WTC11 (cell line): ENCODE measurements around the gene FABP2. TPM values are rescaled to one million over a fixed set of nuclear protein-coding genes. Genes with fewer than 3 reads are reported as not detected.

Experiments used
- ATAC-seq: fragments of 200-7000 bp; cut with Tn5 transposase; 2 replicates; pipeline ENCODE4 v1.10.0; 2021; ENCODE audit warnings: mild to moderate bottlenecking, moderate library complexity
- CTCF ChIA-PET: fragments of 300-600 bp; sonication (Branson Sonifier 250); formaldehyde crosslinking; loops from one replicate; lab custom pipeline; 2021; ENCODE audit warnings: antibody characterized with exemption; lab: Charles Lee
- POLR2A ChIA-PET: fragments of 350-600 bp; sonication (Branson Sonifier 250); formaldehyde crosslinking; loops from one replicate; lab custom pipeline; 2021; ENCODE audit warnings: antibody characterized with exemption; lab: Charles Lee
- DNase-seq: peaks from one replicate; pipeline ENCODE4 v3.0.0; 2021; ENCODE audit warnings: low spot score
- H3K27ac Mint-ChIP-seq: 2 replicates; pipeline ENCODE4 v1.8.0; 2021; ENCODE audit warnings: mixed read lengths
- H3K27me3 Mint-ChIP-seq: 2 replicates; pipeline ENCODE4 v1.8.0; 2021; ENCODE audit warnings: low read depth, mild to moderate bottlenecking, moderate library complexity, mixed read lengths
- H3K36me3 Mint-ChIP-seq: 2 replicates; pipeline ENCODE4 v1.8.0; 2021; ENCODE audit warnings: mixed read lengths
- H3K4me1 Mint-ChIP-seq: 2 replicates; pipeline ENCODE4 v1.8.0; 2022; ENCODE audit warnings: mixed read lengths
- H3K4me3 Mint-ChIP-seq: 2 replicates; pipeline ENCODE4 v1.8.0; 2021; ENCODE audit warnings: mild to moderate bottlenecking, moderate library complexity, mixed read lengths
- H3K9me3 Mint-ChIP-seq: 2 replicates; pipeline ENCODE4 v1.8.0; 2021; ENCODE audit warnings: mixed read lengths
- CREB1 ChIP-seq: sonication (generic); formaldehyde crosslinking; IDR thresholded peaks from 2 replicates; pipeline ENCODE4 v1.8.0; 2023; ENCODE audit warnings: mild to moderate bottlenecking, missing genetic modification reagents
- CREM ChIP-seq: sonication (generic); formaldehyde crosslinking; IDR thresholded peaks from 2 replicates; pipeline ENCODE4 v1.8.1; 2022; ENCODE audit warnings: mild to moderate bottlenecking, missing genetic modification reagents, moderate library complexity
- E2F4 ChIP-seq: sonication (generic); formaldehyde crosslinking; IDR thresholded peaks from 2 replicates; pipeline ENCODE4 v1.8.1; 2022; ENCODE audit warnings: low read depth, mild to moderate bottlenecking, moderate library complexity, missing genetic modification reagents, borderline replicate concordance
- ELF4 ChIP-seq: sonication (generic); formaldehyde crosslinking; IDR thresholded peaks from 2 replicates; pipeline ENCODE4 v1.8.1; 2022; ENCODE audit warnings: low read depth, mild to moderate bottlenecking, moderate library complexity, missing genetic modification reagents
- ESRRA ChIP-seq: sonication (generic); formaldehyde crosslinking; IDR thresholded peaks from 2 replicates; pipeline ENCODE4 v1.8.1; 2022; ENCODE audit warnings: mild to moderate bottlenecking, missing genetic modification reagents, borderline replicate concordance
- MLX ChIP-seq: sonication (generic); formaldehyde crosslinking; IDR thresholded peaks from 2 replicates; pipeline ENCODE4 v1.8.1; 2023; ENCODE audit warnings: mild to moderate bottlenecking, missing genetic modification reagents, moderate library complexity
- NR1H2 ChIP-seq: sonication (generic); formaldehyde crosslinking; IDR thresholded peaks from 2 replicates; pipeline ENCODE4 v1.9.0; 2021; ENCODE audit warnings: mild to moderate bottlenecking, moderate library complexity, missing genetic modification reagents
- PRRX2 ChIP-seq: fragments of 250-450 bp; sonication (Bioruptor Pico); IDR thresholded peaks from 2 replicates; pipeline ENCODE4 v1.8.0; 2021; ENCODE audit warnings: mild to moderate bottlenecking
- SMAD4 ChIP-seq: sonication (generic); formaldehyde crosslinking; IDR thresholded peaks from 2 replicates; pipeline ENCODE4 v1.8.0; 2022; ENCODE audit warnings: mild to moderate bottlenecking, missing genetic modification reagents
- SP1 ChIP-seq: sonication (generic); formaldehyde crosslinking; conservative IDR thresholded peaks from 2 replicates; pipeline ENCODE4 v1.8.1; 2022; ENCODE audit warnings: missing genetic modification reagents
- USF1 ChIP-seq: sonication (generic); formaldehyde crosslinking; IDR thresholded peaks from 2 replicates; pipeline ENCODE4 v1.8.0; 2022; ENCODE audit warnings: mild to moderate bottlenecking, missing genetic modification reagents
- ZMAT4 ChIP-seq: fragments of 250-450 bp; sonication (Bioruptor Pico); IDR thresholded peaks from 2 replicates; pipeline ENCODE4 v1.9.0; 2021; ENCODE audit warnings: mild to moderate bottlenecking
- ZNF138 ChIP-seq: sonication (generic); formaldehyde crosslinking; conservative IDR thresholded peaks from 2 replicates; pipeline ENCODE4 v1.8.1; 2022; ENCODE audit warnings: mild to moderate bottlenecking, moderate library complexity, missing genetic modification reagents
- ZNF423 ChIP-seq: fragments of 250-450 bp; sonication (Bioruptor Pico); IDR thresholded peaks from 2 replicates; pipeline ENCODE4 v2.1.2; 2022; ENCODE audit warnings: mild to moderate bottlenecking, moderate library complexity
- ZNF425 ChIP-seq: fragments of 250-450 bp; sonication (Bioruptor Pico); conservative IDR thresholded peaks from 2 replicates; pipeline ENCODE4 v1.9.0; 2021; ENCODE audit warnings: mild to moderate bottlenecking
- ZNF532 ChIP-seq: fragments of 250-450 bp; sonication (Bioruptor Pico); IDR thresholded peaks from 2 replicates; pipeline ENCODE4 v1.9.0; 2021; ENCODE audit warnings: mild to moderate bottlenecking, borderline replicate concordance
- ZSCAN18 ChIP-seq: fragments of 250-450 bp; sonication (Bioruptor Pico); IDR thresholded peaks from 2 replicates; pipeline ENCODE4 v2.1.2; 2022; ENCODE audit warnings: mild to moderate bottlenecking, moderate library complexity
- total RNA-seq: library from RNA; stranded (reverse); gene quantifications from 3 replicates; pipeline ENCODE4 v1.2.3, GENCODE V29; 2021

FABP2 gene
- total RNA-seq, 1 experiment from 2014 or later, result not detected

GRCh38 chr4:119290598-119290997 lies 31.3 kb downstream of the FABP2 start:
- Mint-ChIP-seq H3K4me3 (no peak overlapping the region), H3K27me3 (no peaks in the 10 kb centered on the region), H3K36me3 (peaks cover 7% of the 10 kb centered on the region), H3K27ac (no peak overlapping the region), H3K9me3 (no peaks in the 10 kb centered on the region), H3K4me1 (no peaks in the 10 kb centered on the region)
- CTCF ChIA-PET, result interaction anchor here (1.2 kb wide), 1 partner anchor 204 kb away, joined by 3 read pairs; no protein-coding TSS in a partner anchor
- ATAC-seq, result no peak
- TF ChIP-seq ZMAT4 (CRISPR knock-in tag) (no peak), USF1 (CRISPR knock-in tag) (no peak), ESRRA (CRISPR knock-in tag) (no peak), ELF4 (no peak), ZSCAN18 (CRISPR knock-in tag) (no peak)
- TF ChIP-seq, all 79 proteins: peak for 0
- no peak for DNase-seq
- POLR2A ChIA-PET, result no interaction called here

- no peaks in the 10 kb centered on the region for H3K9me3 Mint-ChIP-seq
- H3K27me3 Mint-ChIP-seq, result no peaks in the 10 kb centered on the region
- ATAC-seq, result no peak
- peaks cover 7% of the 10 kb centered on the region for H3K36me3 Mint-ChIP-seq
- ChIA-PET CTCF (interaction anchor here (1.2 kb wide), 1 partner anchor 202 kb away, joined by 3 read pairs; no protein-coding TSS in a partner anchor), POLR2A (no interaction called here)
- no peak overlapping the region for H3K27ac Mint-ChIP-seq
- TF ChIP-seq ZNF425 (no peak), MLX (CRISPR knock-in tag) (no peak), CREB1 (no peak), ZNF423 (CRISPR knock-in tag) (no peak), NR1H2 (no peak), E2F4 (CRISPR knock-in tag) (no peak)
- TF ChIP-seq, all 79 proteins: peak for 0
- Mint-ChIP-seq H3K4me1 (peaks cover 3% of the 10 kb centered on the region), H3K4me3 (no peak overlapping the region)
- DNase-seq, result no peak
Measured at GRCh38 chr4:119289313-119289712, 32.6 kb downstream of the FABP2 start.

GRCh38 chr4:119286377-119287002 lies 35.4 kb downstream of the FABP2 start:
- Mint-ChIP-seq H3K9me3 (no peaks in the 10 kb centered on the region), H3K4me1 (peaks cover 3% of the 10 kb centered on the region), H3K4me3 (no peak overlapping the region), H3K27me3 (no peaks in the 10 kb centered on the region), H3K36me3 (no peaks in the 10 kb centered on the region), H3K27ac (no peak overlapping the region)
- POLR2A ChIA-PET, result no interaction called here
- CTCF ChIA-PET, result interaction anchor here (0.9 kb wide), 1 partner anchor 246 kb away, joined by 5 read pairs; no protein-coding TSS in a partner anchor
- no peak for DNase-seq
- ATAC-seq, result no peak
- TF ChIP-seq SMAD4, result no peak
- no peak for TF ChIP-seq PRRX2 (CRISPR knock-in tag)
- TF ChIP-seq MLX (CRISPR knock-in tag), result no peak
- no peak for TF ChIP-seq CREM (CRISPR knock-in tag)
- no peak for TF ChIP-seq ZNF532 (CRISPR knock-in tag)
- no peak for TF ChIP-seq ZNF138 (CRISPR knock-in tag)
- TF ChIP-seq SP1 (CRISPR knock-in tag), result no peak
